ENCODE measurements around the gene ERC2.

The ERC2 gene

DNA sequence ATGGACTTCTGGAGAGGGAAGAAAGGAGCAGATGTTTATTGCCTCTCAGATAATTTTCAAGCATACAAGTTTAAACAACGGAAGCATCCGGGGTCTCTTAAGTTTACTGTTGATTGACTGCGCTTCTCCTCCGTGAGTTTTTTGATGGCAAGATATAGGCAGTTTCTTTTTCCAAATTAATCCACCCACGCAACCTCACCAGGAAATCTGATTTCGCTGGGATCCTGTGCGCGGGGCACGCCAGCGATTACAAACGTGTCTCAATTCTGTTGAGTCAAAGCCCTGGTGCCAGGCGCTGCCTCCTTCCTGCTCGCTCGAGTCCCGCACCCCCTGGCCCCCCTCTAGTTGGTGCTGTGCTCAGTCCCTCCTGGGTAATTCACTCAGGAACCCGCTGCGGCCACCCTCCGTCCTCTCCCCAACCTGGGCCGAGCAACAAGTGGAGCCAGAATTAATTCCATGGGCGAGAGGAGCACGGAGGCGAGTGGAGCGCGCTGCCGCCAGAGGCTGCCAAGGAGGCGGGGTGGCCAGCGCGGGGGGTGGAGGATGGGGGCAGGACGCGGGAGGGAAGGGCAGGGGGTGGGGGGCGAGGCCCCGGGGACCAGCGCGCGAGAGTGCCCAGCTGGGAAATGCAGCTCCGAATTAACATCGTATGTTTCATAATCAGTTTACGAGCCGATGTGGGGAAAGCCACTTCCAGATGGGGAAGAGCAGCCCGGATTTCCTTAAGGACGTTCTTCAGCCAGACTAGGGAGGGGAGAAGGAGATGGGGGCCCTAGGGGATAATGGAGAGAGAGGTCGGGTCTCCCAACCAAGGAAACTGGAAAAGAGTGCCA is 987.1 kb downstream of the ERC2 start:
- TF ChIP-seq CTCF (IDR thresholded peaks at IDR 0.05): no peak
- no peak for TF ChIP-seq ZFX (IDR thresholded peaks at IDR 0.05; ENCODE audit: borderline replicate concordance)
- H3K27ac ChIP-seq: no peak overlapping the region

DNA sequence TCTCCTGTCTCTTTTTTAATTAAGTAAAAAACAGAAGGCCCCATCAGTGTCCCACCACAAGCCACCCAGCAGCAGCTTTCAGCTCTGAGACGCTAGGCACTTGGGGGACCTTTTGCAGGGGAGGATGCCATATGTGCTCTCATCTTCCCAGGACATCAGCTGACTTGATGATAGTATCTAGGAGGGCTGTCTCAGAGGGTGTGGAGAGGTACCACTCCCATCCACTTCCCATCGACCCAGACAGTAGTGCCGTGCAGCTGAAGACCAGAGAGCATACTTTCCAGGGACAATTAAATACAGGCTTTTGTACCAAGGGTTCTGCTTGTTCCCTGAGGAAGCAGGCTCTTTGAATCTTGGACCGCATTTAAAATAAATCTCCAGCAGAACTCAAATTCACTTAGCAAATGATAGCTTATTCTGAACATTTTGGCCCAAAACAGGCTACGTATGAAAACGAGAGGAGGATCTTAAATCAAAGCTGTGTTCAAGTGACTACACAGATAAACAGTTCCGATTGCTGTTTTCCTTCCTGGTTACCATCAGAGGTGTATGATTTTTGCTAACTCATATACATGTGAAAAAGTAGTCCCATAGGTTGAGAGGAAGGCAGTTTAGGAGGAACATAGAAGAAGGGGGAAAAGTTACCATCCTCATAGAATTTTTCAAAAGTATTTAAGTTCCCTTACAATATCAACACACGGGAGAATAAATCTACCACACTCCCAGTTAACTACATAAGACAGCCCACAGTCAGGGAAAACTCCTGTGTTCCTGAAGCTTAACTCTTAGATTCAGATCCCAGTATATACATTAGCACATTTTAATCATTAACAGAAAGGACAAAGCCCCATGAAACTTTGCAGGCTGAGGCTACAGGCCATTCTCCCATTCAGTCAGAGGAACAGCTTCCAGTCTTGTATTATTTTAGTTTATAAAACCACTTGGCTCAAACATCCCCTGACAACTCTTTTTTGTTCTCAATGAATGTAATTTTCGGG is 990.7 kb downstream of the ERC2 start:
- H3K27ac ChIP-seq: no peak overlapping the region
- no peak for TF ChIP-seq CTCF (IDR thresholded peaks at IDR 0.05)
- no peak for TF ChIP-seq ZFX (IDR thresholded peaks at IDR 0.05; ENCODE audit: borderline replicate concordance)

DNA sequence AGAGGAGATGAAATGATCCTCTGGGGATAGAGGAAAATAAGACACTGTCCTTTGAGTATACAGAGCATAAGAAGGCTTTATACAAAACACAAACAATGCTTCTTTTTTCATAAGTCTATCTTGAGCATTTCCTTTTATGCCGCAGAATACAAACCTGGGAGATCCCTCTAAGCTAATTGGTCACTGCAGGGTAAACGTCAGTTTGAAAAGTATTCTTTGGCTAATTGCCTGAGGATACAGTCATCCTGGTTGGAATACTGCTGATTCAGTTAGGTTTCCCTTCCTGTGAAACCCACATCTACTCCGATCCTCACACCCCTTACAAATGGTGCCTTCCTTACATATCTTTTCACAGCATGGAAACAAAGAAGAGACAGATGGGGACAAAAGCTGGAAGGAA is 991.8 kb downstream of the ERC2 start:
- no peak overlapping the region for H3K27ac ChIP-seq
- TF ChIP-seq CTCF (IDR thresholded peaks at IDR 0.05): no peak
- TF ChIP-seq ZFX (IDR thresholded peaks at IDR 0.05; ENCODE audit: borderline replicate concordance): no peak

GRCh38 chr3:55474213-55474632 is 994.0 kb downstream of the ERC2 start:
- no peak overlapping the region for H3K27ac ChIP-seq
- TF ChIP-seq ZFX (IDR thresholded peaks at IDR 0.05; ENCODE audit: borderline replicate concordance) (no peak), CTCF (IDR thresholded peaks at IDR 0.05) (no peak)

GRCh38 chr3:55473788-55474187 is 994.5 kb downstream of the ERC2 start:
- TF ChIP-seq ZFX (IDR thresholded peaks at IDR 0.05; ENCODE audit: borderline replicate concordance): no peak
- TF ChIP-seq CTCF (IDR thresholded peaks at IDR 0.05): no peak
- H3K27ac ChIP-seq: no peak overlapping the region

DNA sequence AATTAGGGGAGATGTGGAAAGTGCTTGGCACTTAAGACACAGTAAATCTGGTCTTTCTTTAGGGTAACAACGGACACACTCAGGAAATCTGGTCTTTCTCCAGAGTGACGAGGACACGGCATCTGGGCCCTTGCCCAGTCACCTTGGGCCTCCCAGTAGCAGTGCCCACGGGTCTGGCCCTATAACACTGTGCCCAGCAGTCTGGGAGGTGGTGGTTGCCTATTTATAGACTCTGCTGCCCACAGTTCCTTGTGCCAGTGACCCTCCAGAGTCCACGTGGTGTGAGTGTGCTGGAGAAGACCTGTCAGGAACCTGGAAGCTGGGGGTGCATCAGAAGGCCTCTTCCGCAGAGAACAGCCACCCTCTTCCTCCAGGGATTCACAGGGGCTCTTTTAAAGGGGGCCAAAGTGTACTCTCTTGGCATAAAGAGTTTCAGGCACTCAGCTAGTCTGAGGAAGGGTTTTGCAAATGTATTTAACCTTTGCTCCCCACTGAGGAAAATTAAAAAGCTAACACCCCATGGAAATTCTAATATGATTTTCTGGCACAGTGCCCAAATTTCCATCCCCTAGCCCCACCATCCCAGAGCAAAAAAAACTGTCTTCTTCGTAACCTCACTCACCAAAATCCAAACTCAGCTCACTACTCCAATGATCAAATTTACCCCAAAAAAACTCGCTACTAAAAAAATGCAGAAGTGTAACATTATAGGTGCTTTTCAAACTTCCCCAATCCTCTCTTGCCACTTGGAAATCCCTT is 996.6 kb downstream of the ERC2 start:
- TF ChIP-seq ZFX (IDR thresholded peaks at IDR 0.05; ENCODE audit: borderline replicate concordance) (no peak), CTCF (IDR thresholded peaks at IDR 0.05) (no peak)
- no peak overlapping the region for H3K27ac ChIP-seq

Data from 22Rv1 (cell line).